ENCODE measurements around the gene MRPS35. TPM values are rescaled to one million over a fixed set of nuclear protein-coding genes. Genes with fewer than 3 reads are reported as not detected.

Gene MRPS35
- polyA plus RNA-seq, 1 donor: 55.2 TPM

- DNase-seq (ENCODE audit: low read depth): no peak
Measured at GRCh38 chr12:27772328-27773049, 61.9 kb downstream of the MRPS35 start.

DNA sequence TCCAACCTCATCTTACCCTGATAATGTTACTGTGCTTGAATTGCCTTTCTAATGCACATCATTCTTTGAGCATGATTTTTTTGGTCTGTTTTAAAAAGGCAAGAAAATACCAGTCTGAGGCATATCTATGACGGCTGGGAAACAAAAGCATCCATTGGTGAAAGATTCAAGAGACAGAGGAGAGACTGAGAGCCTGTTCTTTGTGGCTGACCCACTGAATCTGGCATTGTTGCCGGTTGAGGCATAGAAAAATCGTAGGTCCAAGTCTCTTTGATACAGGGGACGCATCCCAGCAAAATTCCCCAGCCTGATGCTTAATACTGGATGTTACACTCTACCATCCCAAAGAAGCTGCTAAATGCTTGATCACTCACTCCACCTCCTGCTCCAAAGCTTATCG is 66.5 kb downstream of the MRPS35 start:
- no peak for DNase-seq (ENCODE audit: low read depth)

- no peak for DNase-seq (ENCODE audit: low read depth)
Measured at GRCh38 chr12:27778206-27778605, 67.6 kb downstream of the MRPS35 start.

DNA sequence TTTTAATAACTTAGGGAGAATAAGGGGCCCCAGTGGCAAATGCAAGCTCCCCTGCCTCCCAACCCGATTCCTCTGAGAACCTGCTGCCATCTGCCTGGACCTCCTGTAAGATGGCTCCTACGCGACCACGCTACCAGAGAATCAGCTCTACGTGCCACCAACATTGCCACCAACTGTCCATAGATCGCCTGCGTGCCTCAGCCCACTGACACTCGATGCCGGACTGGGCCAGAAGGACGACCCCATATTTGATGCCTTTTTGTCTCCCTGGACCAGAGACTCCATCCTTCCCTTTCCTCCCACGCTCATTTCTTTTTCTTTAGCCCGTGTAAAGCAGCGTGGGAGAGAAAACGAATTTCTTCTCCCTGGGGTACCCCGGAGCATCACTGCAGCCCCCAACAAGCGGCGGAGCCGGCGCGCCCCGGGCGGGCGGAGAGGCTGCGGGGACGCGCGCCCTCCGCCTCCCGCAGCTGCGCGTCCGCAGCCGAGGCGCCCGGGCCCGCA is 68.8 kb downstream of the MRPS35 start:
- DNase-seq (ENCODE audit: low read depth): no peak

GRCh38 chr12:27779920-27780611 is 69.4 kb downstream of the MRPS35 start, which contains the start of the genes KLHL42 and MANSC4:
TSS of gene KLHL42 (plus strand) at chr12:27780233. CDS start at chr12:27780331, 98 bp downstream.
TSS of gene MANSC4 (minus strand) at chr12:27780236. CDS start at chr12:27771276, 8,960 bp downstream.
- no peak for DNase-seq (ENCODE audit: low read depth)

GRCh38 chr12:27780612-27781408 is 70.2 kb downstream of the MRPS35 start:
- no peak for DNase-seq (ENCODE audit: low read depth)

GRCh38 chr12:27781680-27782079 is 71.0 kb downstream of the MRPS35 start:
- no peak for DNase-seq (ENCODE audit: low read depth)

DNA sequence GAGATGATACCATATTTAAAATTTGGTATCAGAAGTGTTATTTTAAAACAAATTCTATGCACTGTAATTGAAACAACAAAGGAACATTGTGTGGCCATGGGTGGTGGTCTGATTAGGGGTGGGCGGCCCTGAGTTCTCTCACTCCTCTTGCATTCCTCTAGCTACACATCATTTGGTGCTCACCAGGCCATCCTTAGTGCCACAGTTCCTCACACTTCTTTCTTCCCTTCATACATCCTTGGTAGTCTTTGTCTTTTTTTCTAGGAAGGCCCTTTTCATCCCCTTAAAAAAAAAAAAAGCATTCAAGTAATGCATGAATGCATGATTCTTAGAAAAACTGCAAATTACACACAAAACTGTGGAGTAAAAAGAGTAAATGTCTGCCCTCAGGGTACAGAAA is 71.8 kb downstream of the MRPS35 start:
- DNase-seq (ENCODE audit: low read depth): no peak

- DNase-seq (ENCODE audit: low read depth): no peak
Measured at GRCh38 chr12:27785882-27786570, 75.4 kb downstream of the MRPS35 start.

DNA sequence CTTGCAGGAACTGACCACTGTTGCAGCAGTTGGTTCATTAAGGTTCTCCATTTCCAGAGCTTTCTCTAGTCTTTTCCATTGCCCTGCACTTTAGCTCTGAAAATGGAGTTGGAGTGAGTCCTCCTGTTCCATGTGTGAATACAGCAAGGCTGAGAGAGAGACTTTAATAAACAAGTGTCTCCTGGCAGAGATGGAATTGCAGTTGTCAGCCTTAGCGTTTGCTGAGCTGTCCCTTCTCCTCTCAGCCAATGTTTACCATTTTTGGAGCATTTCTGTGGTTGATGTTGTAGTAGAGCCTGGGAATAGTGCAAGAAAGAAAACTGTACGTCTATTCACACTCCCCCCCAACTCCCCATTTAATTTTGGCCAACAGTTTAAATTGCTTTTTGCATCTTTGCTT is 76.9 kb downstream of the MRPS35 start:
- DNase-seq (ENCODE audit: low read depth): no peak

DNA sequence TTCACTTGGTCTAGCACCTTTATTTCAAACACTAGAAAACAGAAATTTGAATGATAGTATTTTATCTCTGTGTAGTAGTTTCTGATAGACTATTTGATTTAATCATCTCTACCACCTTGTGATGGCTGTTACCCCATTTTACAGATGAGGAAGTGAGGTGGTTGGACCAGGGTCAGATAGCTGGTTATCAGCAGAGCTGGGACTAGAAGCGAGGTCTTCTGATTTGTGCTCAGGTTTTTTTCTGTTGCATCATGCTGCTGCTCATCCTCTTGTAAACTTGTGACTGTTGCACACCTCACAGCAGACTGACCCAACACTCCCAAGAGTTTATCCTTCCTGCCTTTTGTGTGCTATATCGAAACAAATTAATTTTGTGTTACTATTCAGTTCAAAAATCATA is 79.5 kb downstream of the MRPS35 start:
- no peak for DNase-seq (ENCODE audit: low read depth)

DNA sequence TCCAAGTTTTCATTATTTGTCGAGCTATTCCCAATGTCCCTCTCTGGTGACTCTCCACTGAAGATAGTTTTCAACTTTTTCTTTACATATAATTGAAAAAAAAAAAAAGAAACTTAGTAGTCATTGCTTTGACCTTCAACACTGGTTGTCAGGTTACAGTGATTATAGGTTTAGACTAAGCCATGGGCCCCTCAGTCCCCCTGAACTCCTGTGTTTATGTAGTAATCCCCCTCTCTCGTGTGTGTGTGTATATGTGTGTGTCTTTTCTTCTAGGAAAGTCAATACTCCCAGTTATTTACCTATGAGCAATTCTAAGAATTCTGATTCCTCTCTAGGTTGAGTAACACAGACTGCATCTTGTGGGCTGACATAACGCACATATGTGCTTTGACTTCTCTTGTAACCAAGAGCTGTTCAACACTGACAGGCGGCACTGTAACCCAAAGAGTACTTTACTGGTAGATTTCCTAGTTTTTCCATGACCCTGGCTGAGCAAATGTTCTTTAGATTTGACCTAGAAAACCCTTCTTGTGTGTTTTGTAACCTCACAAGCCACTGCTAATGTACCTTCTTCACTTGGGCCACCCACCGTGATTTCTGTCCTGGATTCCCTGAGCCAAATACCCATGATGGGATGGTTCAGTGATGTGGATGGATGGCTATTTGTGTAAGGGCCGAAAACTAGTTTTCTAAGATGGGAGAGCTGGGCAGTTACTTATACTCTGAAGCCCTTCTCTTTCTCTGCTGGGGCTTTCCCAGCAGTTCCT is 84.4 kb downstream of the MRPS35 start:
- DNase-seq (ENCODE audit: low read depth): no peak

DNA sequence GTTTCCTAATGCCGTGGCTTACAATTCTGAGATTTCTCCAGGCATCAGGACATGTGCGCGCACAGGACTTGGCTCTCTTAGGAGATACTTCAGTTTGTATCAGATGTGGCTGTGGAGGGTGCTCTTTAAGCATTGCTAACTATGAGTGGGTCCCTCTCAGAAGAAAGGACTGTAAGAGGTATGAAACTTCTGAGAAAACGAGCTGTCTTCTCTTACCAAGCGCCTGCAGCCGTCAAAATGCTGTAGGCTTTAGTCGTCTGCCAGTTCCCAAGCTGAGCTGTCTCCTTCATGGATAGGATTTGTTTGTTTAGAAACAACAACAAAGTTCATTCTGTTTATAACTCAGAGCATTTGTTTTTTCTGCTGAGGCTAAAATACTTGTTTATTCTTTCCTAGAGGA is 85.5 kb downstream of the MRPS35 start:
- DNase-seq (ENCODE audit: low read depth): no peak

DNA sequence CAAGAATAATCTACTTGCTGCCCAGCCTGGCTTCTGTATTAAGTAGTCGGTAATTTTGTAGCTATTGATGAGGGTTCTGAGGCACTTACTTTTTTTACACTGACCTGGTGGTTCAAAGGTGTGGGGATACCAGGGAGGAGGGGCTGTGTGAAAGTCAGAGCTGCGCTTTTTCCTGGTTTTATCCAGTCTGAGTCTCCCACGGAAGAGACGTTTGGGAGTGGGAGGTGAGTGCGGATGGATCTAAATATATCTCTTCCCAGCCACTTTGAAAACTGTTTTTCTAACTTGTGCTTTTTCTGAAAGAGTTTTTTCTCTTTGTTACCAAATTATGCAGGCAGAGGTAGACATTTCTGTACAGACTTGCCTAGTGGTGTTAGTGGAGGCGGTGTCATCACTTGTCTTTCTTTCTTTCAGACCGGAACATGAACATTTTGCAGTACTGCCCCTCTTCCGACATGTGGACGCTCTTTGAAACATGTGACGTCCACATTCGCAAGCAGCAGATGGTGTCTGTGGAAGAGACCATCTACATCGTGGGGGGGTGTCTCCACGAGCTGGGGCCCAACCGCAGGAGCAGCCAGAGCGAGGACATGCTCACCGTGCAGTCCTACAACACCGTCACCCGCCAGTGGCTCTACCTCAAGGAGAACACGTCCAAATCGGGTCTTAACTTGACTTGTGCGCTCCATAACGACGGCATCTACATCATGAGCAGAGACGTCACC is 86.8 kb downstream of the MRPS35 start:
- no peak for DNase-seq (ENCODE audit: low read depth)

DNA sequence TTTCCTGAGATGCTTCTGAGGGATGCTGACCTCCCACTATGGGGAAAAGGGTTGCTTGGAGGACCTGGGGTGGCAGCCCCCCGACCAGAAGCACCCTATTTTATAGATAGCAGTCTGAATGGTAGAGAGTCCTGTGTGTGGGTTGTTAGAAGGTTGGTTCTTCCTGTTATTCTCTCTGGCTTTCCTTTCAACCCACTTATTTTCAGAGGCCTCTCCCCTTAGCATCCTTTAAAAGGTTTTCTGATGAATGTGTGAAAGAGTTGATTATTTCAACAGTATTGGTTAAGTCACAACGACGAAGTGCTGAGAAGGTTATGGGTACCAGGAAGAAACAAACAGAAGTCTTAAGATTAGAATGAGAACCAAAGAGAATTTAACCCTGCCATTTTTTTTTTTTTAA is 90.2 kb downstream of the MRPS35 start:
- DNase-seq (ENCODE audit: low read depth): no peak

DNA sequence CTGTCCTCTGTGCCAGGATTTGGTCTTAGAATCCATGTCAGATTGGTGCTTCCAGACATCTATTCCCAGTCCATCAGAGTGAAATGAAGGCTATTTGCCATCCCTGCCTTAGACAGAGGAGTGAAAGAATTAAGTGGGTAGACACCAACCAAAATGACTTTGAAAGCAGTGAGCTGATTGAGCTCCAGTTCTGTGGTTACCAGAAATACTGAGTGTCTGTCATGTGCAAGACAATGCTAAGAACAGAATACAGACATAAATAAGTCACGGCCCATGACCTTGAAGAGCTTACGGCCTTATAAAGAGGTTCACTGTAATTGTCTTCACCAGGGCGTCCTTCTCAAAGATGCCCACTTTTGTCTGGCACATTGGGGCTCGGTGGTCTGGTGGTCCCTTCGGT is 91.0 kb downstream of the MRPS35 start:
- no peak for DNase-seq (ENCODE audit: low read depth)

- DNase-seq (ENCODE audit: low read depth): no peak
Measured at GRCh38 chr12:27802511-27802910, 91.9 kb downstream of the MRPS35 start.

- DNase-seq (ENCODE audit: low read depth): no peak
Measured at GRCh38 chr12:27802936-27803335, 92.3 kb downstream of the MRPS35 start.

GRCh38 chr12:27805238-27805637 is 94.6 kb downstream of the MRPS35 start:
- DNase-seq (ENCODE audit: low read depth): no peak

All from forelimb muscle (tissue), 1 donor.